A673 (cell line): Measurements from ENCODE around the gene NTNG1. TPM values are rescaled to one million over a fixed set of nuclear protein-coding genes. Genes with fewer than 3 reads are reported as not detected.
A peak's percentile ranks its signal among the peaks of the same experiment; 100 is the strongest.

Experiments
- BruUV-seq: library from RNA; stranded (reverse); fragments of 400-500 nt; replicated peaks from 2 replicates; lab custom pipeline; 2021; lab: Mats Ljungman, UMichigan
- CTCF ChIA-PET: fragments of 300-600 bp; sonication (Branson Sonifier 250); formaldehyde crosslinking; loops from one replicate; lab custom pipeline; 2022; ENCODE audit warnings: antibody characterized with exemption; lab: Charles Lee
- POLR2A ChIA-PET: fragments of 300-600 bp; sonication (Branson Sonifier 250); formaldehyde crosslinking; loops from one replicate; lab custom pipeline; 2022; ENCODE audit warnings: antibody characterized with exemption; ENCODE audit not compliant: low non-redundant PET; lab: Charles Lee
- DNase-seq: peaks from one replicate; pipeline ENCODE4 v3.0.0-alpha.2; 2015; ENCODE audit warnings: low spot score
- H3K27ac ChIP-seq: fragments of 200-600 bp; sonication (generic); 2 replicates; pipeline ENCODE4 v1.5.1; 2016; ENCODE audit warnings: mixed run types, low read depth, mild to moderate bottlenecking, mixed read lengths, antibody characterized with exemption, low read length; ENCODE audit not compliant: poor library complexity, severe bottlenecking
- H3K27me3 ChIP-seq: fragments of 200-600 bp; sonication (generic); replicated peaks from 2 replicates; pipeline ENCODE4 v1.6.1; 2017; ENCODE audit warnings: mixed run types, low read depth, mild to moderate bottlenecking, mixed read lengths, antibody characterized with exemption, low read length; ENCODE audit not compliant: insufficient read depth, poor library complexity
- H3K36me3 ChIP-seq: fragments of 200-600 bp; sonication (generic); 2 replicates; pipeline ENCODE4 v1.6.1; 2016; ENCODE audit warnings: mixed run types, mild to moderate bottlenecking, mixed read lengths, antibody characterized with exemption, low read length; ENCODE audit not compliant: insufficient read depth, poor library complexity, severe bottlenecking
- H3K4me1 ChIP-seq: fragments of 200-600 bp; sonication (generic); 2 replicates; pipeline ENCODE4 v1.6.1; 2017; ENCODE audit warnings: mixed run types, mild to moderate bottlenecking, mixed read lengths, antibody characterized with exemption, low read length; ENCODE audit not compliant: insufficient read depth, poor library complexity, severe bottlenecking
- H3K4me3 ChIP-seq: fragments of 200-600 bp; sonication (generic); 2 replicates; pipeline ENCODE4 v1.5.1; 2016; ENCODE audit warnings: low read depth, mixed run types, mild to moderate bottlenecking, mixed read lengths, low read length; ENCODE audit not compliant: poor library complexity, severe bottlenecking
- H3K9me3 ChIP-seq: fragments of 200-600 bp; sonication (generic); 2 replicates; pipeline ENCODE4 v1.6.1; 2016; ENCODE audit warnings: mixed run types, low read depth, mild to moderate bottlenecking, mixed read lengths, antibody characterized with exemption, low read length; ENCODE audit not compliant: poor library complexity, severe bottlenecking
- EZH2 ChIP-seq: fragments of 200-600 bp; sonication (generic); IDR thresholded peaks from 2 replicates; pipeline ENCODE4 v1.6.1; 2017; ENCODE audit warnings: borderline replicate concordance, low read depth, mild to moderate bottlenecking, mixed read lengths, antibody characterized with exemption, low read length; ENCODE audit not compliant: poor library complexity, severe bottlenecking
- intact Hi-C: fragments of 100-400 bp; cut with micrococcal nuclease; formaldehyde crosslinking; loops from one replicate; pipeline ENCODE4 v1.10.0; 2022; ENCODE audit not compliant: unreplicated experiment
- total RNA-seq: library from RNA; stranded (reverse); gene quantifications from 2 replicates; pipeline ENCODE4 v1.2.3, GENCODE V29; 2021
- TF ChIP-seq, protein P1 (sequence below): fragments of 300-800, 200-600 bp; sonication (generic); conservative IDR thresholded peaks from 2 replicates; pipeline ENCODE4 v1.5.1; 2017; ENCODE audit warnings: low read depth, mild to moderate bottlenecking, antibody characterized with exemption, low read length, moderate library complexity, mixed read lengths

Gene NTNG1
- total RNA-seq, 1 experiment from 2014 or later = 91.5 TPM

DNA sequence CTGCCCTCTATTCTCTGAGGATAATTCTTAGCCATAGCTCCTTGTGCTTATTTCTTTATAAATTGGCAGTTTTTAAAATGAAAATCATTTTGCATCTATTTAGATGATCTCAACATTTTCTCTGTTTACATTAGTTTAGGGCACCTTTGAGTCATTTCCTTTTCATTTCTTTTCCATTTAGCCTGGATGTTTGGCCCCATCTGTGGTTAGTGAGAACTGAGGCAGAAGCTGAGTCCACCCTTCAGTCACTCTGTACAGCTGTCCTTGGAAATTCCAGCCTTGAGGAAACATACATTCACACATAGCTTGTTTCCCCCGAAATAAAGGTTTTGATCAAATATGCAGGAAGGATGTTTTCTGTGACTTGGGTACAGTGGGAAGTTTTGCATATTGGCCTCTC is 123.7 kb downstream of the NTNG1 start:
- intact Hi-C loops = loop anchor here (5.0 kb wide), 3 partner anchors 207 to 517 kb away; partner anchors contain the start of gene PRMT6
- no peak for DNase-seq
- ChIA-PET POLR2A (no interaction called here), CTCF (interaction anchor here (1.4 kb wide), 1 partner anchor 265 kb away, joined by 3 read pairs; no protein-coding TSS in a partner anchor)
- Histone ChIP-seq H3K36me3 (peaks cover 16% of the 10 kb centered on the region), H3K4me1 (peaks cover 65% of the 10 kb centered on the region), H3K27me3 (no peaks in the 10 kb centered on the region), H3K27ac (peak overlapping the region; percentile 96), H3K9me3 (peaks cover 5% of the 10 kb centered on the region), H3K4me3 (peak overlapping the region; percentile 10)
- TF ChIP-seq EZH2 = no peak
- TF ChIP-seq, protein P1, sequence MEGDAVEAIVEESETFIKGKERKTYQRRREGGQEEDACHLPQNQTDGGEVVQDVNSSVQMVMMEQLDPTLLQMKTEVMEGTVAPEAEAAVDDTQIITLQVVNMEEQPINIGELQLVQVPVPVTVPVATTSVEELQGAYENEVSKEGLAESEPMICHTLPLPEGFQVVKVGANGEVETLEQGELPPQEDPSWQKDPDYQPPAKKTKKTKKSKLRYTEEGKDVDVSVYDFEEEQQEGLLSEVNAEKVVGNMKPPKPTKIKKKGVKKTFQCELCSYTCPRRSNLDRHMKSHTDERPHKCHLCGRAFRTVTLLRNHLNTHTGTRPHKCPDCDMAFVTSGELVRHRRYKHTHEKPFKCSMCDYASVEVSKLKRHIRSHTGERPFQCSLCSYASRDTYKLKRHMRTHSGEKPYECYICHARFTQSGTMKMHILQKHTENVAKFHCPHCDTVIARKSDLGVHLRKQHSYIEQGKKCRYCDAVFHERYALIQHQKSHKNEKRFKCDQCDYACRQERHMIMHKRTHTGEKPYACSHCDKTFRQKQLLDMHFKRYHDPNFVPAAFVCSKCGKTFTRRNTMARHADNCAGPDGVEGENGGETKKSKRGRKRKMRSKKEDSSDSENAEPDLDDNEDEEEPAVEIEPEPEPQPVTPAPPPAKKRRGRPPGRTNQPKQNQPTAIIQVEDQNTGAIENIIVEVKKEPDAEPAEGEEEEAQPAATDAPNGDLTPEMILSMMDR = no peak
- BruUV-seq = no TSS peak

DNA sequence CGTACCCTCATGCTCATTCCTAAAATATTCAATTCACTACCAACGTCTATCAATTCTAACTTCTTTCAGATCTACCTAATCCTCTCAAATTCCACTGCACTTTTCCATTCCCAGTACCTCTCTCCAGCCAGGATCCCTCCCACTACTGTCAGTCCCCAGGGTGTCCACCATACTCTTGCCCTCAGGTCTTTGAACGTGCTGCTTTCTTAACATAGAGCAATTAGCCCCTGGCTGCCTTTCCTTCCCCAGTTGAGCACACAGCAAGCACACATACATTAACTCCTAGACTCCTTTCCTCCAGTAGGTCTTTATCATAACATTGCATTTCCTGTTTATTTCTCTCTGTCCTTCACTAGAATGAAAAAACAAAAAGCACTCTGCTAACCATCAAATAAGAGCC is 126.7 kb downstream of the NTNG1 start:
- ChIA-PET POLR2A (no interaction called here), CTCF (no interaction called here)
- intact Hi-C loops = no loop called here
- peak overlapping the region; percentile 2 for H3K27ac ChIP-seq
- H3K4me3 ChIP-seq = no peak overlapping the region
- BruUV-seq = no TSS peak
- DNase-seq = no peak
- H3K27me3 ChIP-seq = no peaks in the 10 kb centered on the region
- H3K36me3 ChIP-seq = peaks cover 16% of the 10 kb centered on the region
- peaks cover 57% of the 10 kb centered on the region for H3K4me1 ChIP-seq
- peaks cover 11% of the 10 kb centered on the region for H3K9me3 ChIP-seq
- TF ChIP-seq EZH2 = no peak
- TF ChIP-seq, protein P1 = no peak

DNA sequence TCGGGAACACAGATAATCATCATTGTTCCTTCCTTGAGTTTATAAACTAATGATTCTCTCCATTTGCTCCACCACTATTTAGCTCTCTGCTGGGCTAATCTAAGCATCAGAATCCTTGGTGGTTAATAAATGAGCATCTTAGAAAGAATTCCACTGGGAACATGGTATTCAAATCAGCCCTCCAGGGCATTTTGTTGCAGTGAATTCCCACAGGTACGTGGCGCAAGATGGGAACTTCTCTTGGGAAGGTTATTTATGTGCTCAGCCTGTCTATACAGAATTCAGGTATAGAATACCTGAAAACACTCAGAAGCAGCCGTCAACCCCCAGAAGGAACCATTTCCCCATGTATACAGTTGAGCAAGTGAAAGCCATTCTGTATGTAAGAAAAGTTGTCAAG is 131.5 kb downstream of the NTNG1 start:
- H3K4me1 ChIP-seq = peaks cover 56% of the 10 kb centered on the region
- TF ChIP-seq EZH2 = no peak
- TF ChIP-seq, protein P1 = no peak
- ChIA-PET CTCF (no interaction called here), POLR2A (no interaction called here)
- H3K27ac ChIP-seq = no peak overlapping the region
- H3K9me3 ChIP-seq = peaks cover 11% of the 10 kb centered on the region
- no TSS peak for BruUV-seq
- no peak for DNase-seq
- no peak overlapping the region for H3K4me3 ChIP-seq
- intact Hi-C loops = no loop called here
- no peaks in the 10 kb centered on the region for H3K27me3 ChIP-seq
- H3K36me3 ChIP-seq = peaks cover 16% of the 10 kb centered on the region
